A549 (cell line): ENCODE data around the gene TEX12.

ENCODE experiments used
- HDAC2 ChIP-seq: fragments of 200-600 bp; sonication (generic); IDR thresholded peaks from 2 replicates; pipeline ENCODE4 v1.6.1; 2016
- POLR2A ChIP-seq: IDR thresholded peaks from 2 replicates; pipeline ENCODE4 v1.6.1; 2012; ENCODE audit warnings: mild to moderate bottlenecking, low read length
- TF ChIP-seq, protein P1 (sequence below): fragments of >200 bp; sonication (Bioruptor Twin); formaldehyde crosslinking; IDR thresholded peaks from 3 replicates; pipeline ENCODE4 v1.5.1; 2016

DNA sequence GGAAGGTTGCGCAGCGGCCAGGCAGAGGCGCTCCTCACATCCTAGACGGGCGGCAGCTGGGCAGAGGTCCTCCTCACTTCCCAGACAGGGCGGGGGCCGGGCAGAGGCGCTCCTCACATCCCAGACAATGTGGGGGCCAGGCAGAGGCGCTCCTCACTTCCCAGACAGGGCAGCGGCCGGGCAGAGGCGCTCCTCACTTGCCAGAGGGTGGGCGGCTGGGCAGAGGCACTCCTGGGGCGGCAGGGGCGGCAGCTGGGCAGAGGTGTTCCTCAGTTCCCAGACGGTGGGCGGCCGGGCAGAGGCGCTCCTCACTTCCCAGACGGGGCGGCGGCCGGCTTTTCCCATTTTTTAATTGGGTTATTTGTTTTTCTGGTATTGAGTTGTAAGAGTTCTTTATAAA lies 38.9 kb downstream of the TEX12 start:
- TF ChIP-seq, protein P1, sequence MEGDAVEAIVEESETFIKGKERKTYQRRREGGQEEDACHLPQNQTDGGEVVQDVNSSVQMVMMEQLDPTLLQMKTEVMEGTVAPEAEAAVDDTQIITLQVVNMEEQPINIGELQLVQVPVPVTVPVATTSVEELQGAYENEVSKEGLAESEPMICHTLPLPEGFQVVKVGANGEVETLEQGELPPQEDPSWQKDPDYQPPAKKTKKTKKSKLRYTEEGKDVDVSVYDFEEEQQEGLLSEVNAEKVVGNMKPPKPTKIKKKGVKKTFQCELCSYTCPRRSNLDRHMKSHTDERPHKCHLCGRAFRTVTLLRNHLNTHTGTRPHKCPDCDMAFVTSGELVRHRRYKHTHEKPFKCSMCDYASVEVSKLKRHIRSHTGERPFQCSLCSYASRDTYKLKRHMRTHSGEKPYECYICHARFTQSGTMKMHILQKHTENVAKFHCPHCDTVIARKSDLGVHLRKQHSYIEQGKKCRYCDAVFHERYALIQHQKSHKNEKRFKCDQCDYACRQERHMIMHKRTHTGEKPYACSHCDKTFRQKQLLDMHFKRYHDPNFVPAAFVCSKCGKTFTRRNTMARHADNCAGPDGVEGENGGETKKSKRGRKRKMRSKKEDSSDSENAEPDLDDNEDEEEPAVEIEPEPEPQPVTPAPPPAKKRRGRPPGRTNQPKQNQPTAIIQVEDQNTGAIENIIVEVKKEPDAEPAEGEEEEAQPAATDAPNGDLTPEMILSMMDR, result no peak
- TF ChIP-seq POLR2A (no peak), HDAC2 (no peak)
